GM12878 (cell line): ENCODE data around the gene PI4K2A. TPM values are rescaled to one million over a fixed set of nuclear protein-coding genes. Genes with fewer than 3 reads are reported as not detected.

Source experiments
- E4F1 ChIP-seq: fragments of 450-650 bp; IDR thresholded peaks from 2 replicates; pipeline ENCODE4 v1.6.1; 2018; ENCODE audit warnings: borderline replicate concordance, mild to moderate bottlenecking; ENCODE audit not compliant: partially characterized antibody
- EP300 ChIP-seq, 2 experiments: fragments of 150-350 bp in 1 of 2; IDR thresholded peaks; 2 replicates each; pipeline ENCODE4 v1.6.1; 2011 to 2012; ENCODE audit warnings: low read depth in 2 of 2, low read length in 2 of 2, borderline replicate concordance in 1 of 2, improper control_type of control experiment in 1 of 2, inconsistent platforms in 1 of 2; ENCODE audit not compliant: control insufficient read depth in 1 of 2
- NR2C2 ChIP-seq: IDR thresholded peaks from 2 replicates; pipeline ENCODE4 v1.6.1; 2011; ENCODE audit warnings: borderline replicate concordance, low read depth; ENCODE audit not compliant: control insufficient read depth, insufficient read length
- SP1 ChIP-seq: IDR thresholded peaks from one replicate; pipeline ENCODE4 v1.6.1; 2011; ENCODE audit warnings: low read depth, low read length
- USF1 ChIP-seq: IDR thresholded peaks from 2 replicates; pipeline ENCODE4 v1.6.1; 2011; ENCODE audit warnings: borderline replicate concordance, low read depth, mild to moderate bottlenecking, moderate library complexity, mixed read lengths, low read length; ENCODE audit not compliant: insufficient read depth; ENCODE audit errors: extremely low read length
- polyA plus RNA-seq, 11 experiments: library from polyadenylated mRNA; depleted of rRNA in 4 of 11; unstranded in 6 of 11; stranded (reverse) in 5 of 11; fragments of >200 nt; fragmentation: Nextera tagmentation in 4 of 11; fragmentation: Illumina TruSeq in 1 of 11; extraction: Ambion mirVana in 4 of 11; extraction: Trizol in 1 of 11; gene quantifications; 1 replicate in 1 of 11; 2 replicates in 10 of 11; pipeline versions ENCODE4 v1.2.1 to v1.2.3, GENCODE V29; 2011 to 2016; ENCODE audit warnings: inconsistent platforms in 2 of 11, missing spikeins in 2 of 11, low read depth in 1 of 11
- total RNA-seq, 4 experiments: library from RNA; depleted of rRNA in 3 of 4; stranded (reverse); fragments of >200 nt in 3 of 4; fragmentation: Illumina TruSeq in 1 of 4; extraction: Trizol in 1 of 4; gene quantifications; 2 replicates each; pipeline versions ENCODE4 v1.2.1 to v1.2.3, GENCODE V29; 2013 to 2021

PI4K2A gene
- total and polyA plus RNA-seq, 10 of the 15 experiments (the other 5 are each of a cell fraction or from before 2014, with no cell fraction given) = 1.5 to 14.5 (median 10.0) TPM

GRCh38 chr10:97686962-97687784 is 46.7 kb downstream of the PI4K2A start, which contains the start of gene AVPI1 (continued):
- peak in 1 of 2 experiments; percentile 48; a peak in 3 of 4 replicates for TF ChIP-seq EP300 (IDR thresholded peaks at IDR 0.05; ENCODE audit: borderline replicate concordance in 1 of 2, control insufficient read depth in 1 of 2, low read depth in 2 of 2, low read length in 2 of 2)
- no peak for TF ChIP-seq E4F1
- TF ChIP-seq SP1 = peak; percentile 73
- TF ChIP-seq NR2C2 = no peak
- peak; percentile 76 for TF ChIP-seq USF1
